Suprapubic skin (tissue), 4 donors: ENCODE data around the gene DGLUCY. TPM values are rescaled to one million over a fixed set of nuclear protein-coding genes. Genes with fewer than 3 reads are reported as not detected.
A peak's percentile ranks its signal among the peaks of the same experiment; 100 is the strongest.
"Not testable (repeated sequence)": the region's sequence is repeated elsewhere in the genome, so short reads cannot be mapped to it uniquely, and the experiment has no call there.

Source experiments
- DNase-seq, 2 donors: peaks; one replicate each; pipeline ENCODE4 v3.0.0-alpha.2; 2019; ENCODE audit warnings: low spot score in 2 of 2
- H3K27ac ChIP-seq: fragments of 200-600 bp; sonication (generic); one replicate; pipeline ENCODE4 v1.5.1; 2019
- H3K27me3 ChIP-seq: fragments of 200-600 bp; sonication (generic); one replicate; pipeline ENCODE4 v1.5.1; 2019
- H3K36me3 ChIP-seq: fragments of 200-600 bp; sonication (generic); one replicate; pipeline ENCODE4 v1.5.1; 2019
- H3K4me1 ChIP-seq: fragments of 200-600 bp; sonication (generic); one replicate; pipeline ENCODE4 v1.5.1; 2019
- H3K4me3 ChIP-seq: fragments of 200-600 bp; sonication (generic); one replicate; pipeline ENCODE4 v1.5.1; 2019; ENCODE audit warnings: mild to moderate bottlenecking
- H3K9me3 ChIP-seq: fragments of 200-600 bp; sonication (generic); one replicate; pipeline ENCODE4 v1.5.1; 2019
- EP300 ChIP-seq: sonication (generic); formaldehyde crosslinking; IDR thresholded peaks from one replicate; pipeline ENCODE4 v1.6.1; 2017; ENCODE audit warnings: antibody characterized with exemption
- POLR2A ChIP-seq, 2 donors: fragments of 450-650 bp; IDR thresholded peaks; one replicate each; pipeline ENCODE4 v1.6.1; 2017; ENCODE audit warnings: antibody characterized with exemption in 2 of 2, mild to moderate bottlenecking in 2 of 2, moderate library complexity in 2 of 2
- POLR2AphosphoS5 ChIP-seq, 3 donors: sonication (generic); formaldehyde crosslinking; IDR thresholded peaks; one replicate each; pipeline ENCODE4 v1.6.1; 2017; ENCODE audit warnings: antibody characterized with exemption in 3 of 3
- WGBS: methylation state at CpG from one replicate; pipeline ENCODE4 v1.1.5; 2018; 5-methylcytosine and 5-hydroxymethylcytosine counted together
- total RNA-seq, 4 donors: library from RNA; depleted of rRNA; stranded (reverse); fragments of >200 nt; gene quantifications; one replicate each; pipeline ENCODE4 v1.1.0, GENCODE V29; 2016
- TF ChIP-seq, protein P1 (sequence below), 2 donors: fragments of 200-600 bp in 1 of 2; fragments of 450-650 bp in 1 of 2; sonication (generic) in 1 of 2; IDR thresholded peaks; one replicate each; pipeline ENCODE4 v1.5.1; 2016 to 2019; ENCODE audit warnings: antibody characterized with exemption in 2 of 2, mild to moderate bottlenecking in 1 of 2, moderate library complexity in 1 of 2

DGLUCY gene
- total RNA-seq, 4 donors from 2014 or later = 54.0 to 94.9 (median 69.3) TPM

DNA sequence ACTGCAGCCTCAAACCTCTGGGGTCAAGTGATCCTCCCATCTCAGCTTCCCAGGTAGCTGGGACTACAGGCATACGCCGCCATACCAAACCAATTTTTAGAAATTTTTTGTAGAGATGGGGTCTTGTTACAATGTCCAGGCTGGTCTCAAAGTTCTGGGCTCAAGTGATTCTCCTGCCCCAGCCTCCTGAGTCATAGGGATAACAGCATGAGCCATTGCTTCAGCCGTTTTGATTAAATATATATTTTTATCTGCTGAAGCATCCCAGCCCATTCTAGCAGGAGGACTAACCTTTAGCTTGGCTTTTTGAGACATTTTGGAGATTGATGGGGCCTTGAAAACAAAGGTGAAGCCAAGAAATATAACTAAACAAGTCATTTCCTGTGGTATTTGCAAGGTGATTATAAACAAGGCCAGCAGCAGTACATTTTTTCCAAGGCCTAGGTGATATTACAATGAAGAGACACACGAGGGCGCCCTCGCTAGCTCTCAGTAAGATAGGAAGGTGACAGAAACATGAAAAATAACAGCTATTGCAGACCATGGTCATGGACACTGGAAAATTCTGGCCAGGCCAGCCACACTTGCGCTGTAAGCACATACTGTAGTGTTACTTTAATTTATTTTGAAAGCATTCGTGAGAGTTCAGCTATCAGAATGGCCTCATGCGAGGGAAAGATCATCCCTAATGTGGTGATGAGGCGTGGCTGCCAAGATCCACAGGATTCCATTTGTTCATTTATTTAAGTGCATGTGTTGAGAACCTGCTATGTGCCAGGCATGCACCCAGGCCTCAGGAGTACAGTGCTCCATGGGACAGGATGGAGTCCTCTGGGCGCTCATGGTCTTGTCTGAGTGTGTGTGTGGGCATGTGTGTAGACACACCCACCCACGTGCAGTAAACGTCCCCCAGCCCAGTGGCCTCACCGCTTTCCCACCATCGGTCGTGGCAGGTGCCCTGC lies 63.5 kb downstream of the DGLUCY start:
- Histone ChIP-seq H3K36me3 (peaks cover 51% of the 10 kb centered on the region), H3K9me3 (no peaks in the 10 kb centered on the region), H3K4me1 (peaks cover 4% of the 10 kb centered on the region), H3K4me3 (no peak overlapping the region), H3K27me3 (no peaks in the 10 kb centered on the region), H3K27ac (no peak overlapping the region)
- no peak for DNase-seq
- 67% methylated on average over 16 of the region's 16 CpGs for WGBS
- TF ChIP-seq, protein P1, sequence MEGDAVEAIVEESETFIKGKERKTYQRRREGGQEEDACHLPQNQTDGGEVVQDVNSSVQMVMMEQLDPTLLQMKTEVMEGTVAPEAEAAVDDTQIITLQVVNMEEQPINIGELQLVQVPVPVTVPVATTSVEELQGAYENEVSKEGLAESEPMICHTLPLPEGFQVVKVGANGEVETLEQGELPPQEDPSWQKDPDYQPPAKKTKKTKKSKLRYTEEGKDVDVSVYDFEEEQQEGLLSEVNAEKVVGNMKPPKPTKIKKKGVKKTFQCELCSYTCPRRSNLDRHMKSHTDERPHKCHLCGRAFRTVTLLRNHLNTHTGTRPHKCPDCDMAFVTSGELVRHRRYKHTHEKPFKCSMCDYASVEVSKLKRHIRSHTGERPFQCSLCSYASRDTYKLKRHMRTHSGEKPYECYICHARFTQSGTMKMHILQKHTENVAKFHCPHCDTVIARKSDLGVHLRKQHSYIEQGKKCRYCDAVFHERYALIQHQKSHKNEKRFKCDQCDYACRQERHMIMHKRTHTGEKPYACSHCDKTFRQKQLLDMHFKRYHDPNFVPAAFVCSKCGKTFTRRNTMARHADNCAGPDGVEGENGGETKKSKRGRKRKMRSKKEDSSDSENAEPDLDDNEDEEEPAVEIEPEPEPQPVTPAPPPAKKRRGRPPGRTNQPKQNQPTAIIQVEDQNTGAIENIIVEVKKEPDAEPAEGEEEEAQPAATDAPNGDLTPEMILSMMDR (IDR thresholded peaks at IDR 0.05) = peak; percentile 69 to 75
- TF ChIP-seq POLR2A (IDR thresholded peaks at IDR 0.05) = no peak

- Histone ChIP-seq H3K27ac (no peak overlapping the region), H3K4me3 (no peak overlapping the region), H3K4me1 (peaks cover 4% of the 10 kb centered on the region), H3K36me3 (peaks cover 51% of the 10 kb centered on the region), H3K9me3 (no peaks in the 10 kb centered on the region), H3K27me3 (no peaks in the 10 kb centered on the region)
- 78% methylated on average over 2 of the region's 2 CpGs for WGBS
- DNase-seq = no peak
- TF ChIP-seq POLR2A (IDR thresholded peaks at IDR 0.05) (no peak), POLR2AphosphoS5 (IDR thresholded peaks at IDR 0.05) (no peak), EP300 (no peak)
- TF ChIP-seq, protein P1 (IDR thresholded peaks at IDR 0.05) = no peak
Observed at GRCh38 chr14:91180611-91181010, 66.7 kb downstream of the DGLUCY start.

- not testable (repeated sequence) for H3K4me3 ChIP-seq, H3K4me1 ChIP-seq, H3K27me3 ChIP-seq, DNase-seq, H3K9me3 ChIP-seq, H3K27ac ChIP-seq
- peaks cover 61% of the 10 kb centered on the region for H3K36me3 ChIP-seq
- WGBS = 91% methylated on average over 3 of the region's 3 CpGs
Observed at GRCh38 chr14:91182753-91183152, 68.9 kb downstream of the DGLUCY start.

DNA sequence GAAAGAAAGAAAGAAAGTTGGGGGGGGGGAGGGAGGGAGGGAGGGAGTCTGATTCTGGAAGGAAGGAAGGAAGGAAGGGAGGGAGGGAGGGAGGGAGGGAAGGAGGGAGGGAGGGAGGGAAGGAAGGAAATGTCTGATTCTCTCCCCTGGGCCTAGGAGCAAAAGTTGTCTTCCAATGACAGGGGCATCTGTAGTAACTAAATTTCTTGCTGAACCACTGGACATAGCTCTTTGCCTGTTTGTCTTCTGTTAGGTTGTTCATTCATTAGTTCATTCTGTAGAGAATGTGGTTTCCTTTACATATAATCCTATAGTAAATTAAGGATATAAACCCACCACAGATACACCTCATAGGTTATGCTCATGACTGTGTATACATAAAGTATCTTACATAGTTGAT lies 70.7 kb downstream of the DGLUCY start:
- Histone ChIP-seq H3K27ac (no peak overlapping the region), H3K36me3 (peaks cover 71% of the 10 kb centered on the region), H3K4me1 (no peaks in the 10 kb centered on the region), H3K27me3 (no peaks in the 10 kb centered on the region), H3K4me3 (no peak overlapping the region), H3K9me3 (no peaks in the 10 kb centered on the region)
- no peak for DNase-seq
- TF ChIP-seq POLR2A (IDR thresholded peaks at IDR 0.05) (no peak), POLR2AphosphoS5 (IDR thresholded peaks at IDR 0.05) (no peak), EP300 (no peak)
- TF ChIP-seq, protein P1 (IDR thresholded peaks at IDR 0.05) = no peak

- Histone ChIP-seq H3K27me3 (no peaks in the 10 kb centered on the region), H3K9me3 (no peaks in the 10 kb centered on the region), H3K27ac (no peak overlapping the region), H3K4me3 (no peak overlapping the region), H3K4me1 (no peaks in the 10 kb centered on the region), H3K36me3 (peaks cover 79% of the 10 kb centered on the region)
- 70% methylated on average over 1 of the region's 1 CpG for WGBS
- no peak for DNase-seq
- TF ChIP-seq EP300 (no peak), POLR2A (IDR thresholded peaks at IDR 0.05) (no peak), POLR2AphosphoS5 (IDR thresholded peaks at IDR 0.05) (no peak)
- TF ChIP-seq, protein P1 (IDR thresholded peaks at IDR 0.05) = no peak
Observed at GRCh38 chr14:91185721-91186120, 71.8 kb downstream of the DGLUCY start.
